GM19043 (cell line): Measurements from ENCODE around the gene LENG1.

Source experiments
- ATAC-seq: cut with Tn5 transposase; IDR thresholded peaks from one replicate; pipeline ENCODE4 v1.9.1; 2021; ENCODE audit warnings: low read depth; ENCODE audit not compliant: unreplicated experiment

Gene LENG1

GRCh38 chr19:54142166-54142780 is 17.2 kb downstream of the LENG1 start:
- ATAC-seq = no peak

GRCh38 chr19:54141356-54141755 is 18.2 kb downstream of the LENG1 start:
- no peak for ATAC-seq

GRCh38 chr19:54138489-54139256 is 20.8 kb downstream of the LENG1 start:
- ATAC-seq = no peak

GRCh38 chr19:54137699-54138488 is 21.6 kb downstream of the LENG1 start, which contains the start of gene CNOT3:
Gene CNOT3 (plus strand): TSS chr19:54137762. CDS start chr19:54142979, 5,217 bp downstream.
- no peak for ATAC-seq

- ATAC-seq = peak; percentile 73
These were observed 22.4 kb downstream of the LENG1 start for GRCh38 chr19:54136864-54137698.

GRCh38 chr19:54136086-54136863 is 23.2 kb downstream of the LENG1 start:
- ATAC-seq = no peak

- no peak for ATAC-seq
These were observed 25.4 kb downstream of the LENG1 start for GRCh38 chr19:54133957-54134590.

GRCh38 chr19:54133312-54133956 is 26.1 kb downstream of the LENG1 start:
- ATAC-seq = no peak

- ATAC-seq = no peak
These were observed 29.9 kb downstream of the LENG1 start for GRCh38 chr19:54129617-54129996.

- no peak for ATAC-seq
These were observed 30.5 kb downstream of the LENG1 start for GRCh38 chr19:54128796-54129616.

GRCh38 chr19:54128441-54128725 is 31.1 kb downstream of the LENG1 start:
- ATAC-seq = no peak

- ATAC-seq = no peak
These were observed 31.7 kb downstream of the LENG1 start for GRCh38 chr19:54127688-54128440.

GRCh38 chr19:54125713-54126112 is 33.8 kb downstream of the LENG1 start:
- no peak for ATAC-seq

GRCh38 chr19:54124393-54124792 is 35.1 kb downstream of the LENG1 start:
- no peak for ATAC-seq

GRCh38 chr19:54123682-54124081 is 35.8 kb downstream of the LENG1 start:
- no peak for ATAC-seq

GRCh38 chr19:54121259-54121658 is 38.3 kb downstream of the LENG1 start:
- no peak for ATAC-seq
